WTC11 (cell line): ENCODE measurements around the gene CHML. TPM values are rescaled to one million over a fixed set of nuclear protein-coding genes. Genes with fewer than 3 reads are reported as not detected.

Experiments used
- ATAC-seq: fragments of 200-7000 bp; cut with Tn5 transposase; 2 replicates; pipeline ENCODE4 v1.10.0; 2021; ENCODE audit warnings: mild to moderate bottlenecking, moderate library complexity
- CTCF ChIA-PET: fragments of 300-600 bp; sonication (Branson Sonifier 250); formaldehyde crosslinking; loops from one replicate; lab custom pipeline; 2021; ENCODE audit warnings: antibody characterized with exemption; lab: Charles Lee
- POLR2A ChIA-PET: fragments of 350-600 bp; sonication (Branson Sonifier 250); formaldehyde crosslinking; loops from one replicate; lab custom pipeline; 2021; ENCODE audit warnings: antibody characterized with exemption; lab: Charles Lee
- DNase-seq: peaks from one replicate; pipeline ENCODE4 v3.0.0; 2021; ENCODE audit warnings: low spot score
- H3K27ac Mint-ChIP-seq: 2 replicates; pipeline ENCODE4 v1.8.0; 2021; ENCODE audit warnings: mixed read lengths
- H3K27me3 Mint-ChIP-seq: 2 replicates; pipeline ENCODE4 v1.8.0; 2021; ENCODE audit warnings: low read depth, mild to moderate bottlenecking, moderate library complexity, mixed read lengths
- H3K36me3 Mint-ChIP-seq: 2 replicates; pipeline ENCODE4 v1.8.0; 2021; ENCODE audit warnings: mixed read lengths
- H3K4me1 Mint-ChIP-seq: 2 replicates; pipeline ENCODE4 v1.8.0; 2022; ENCODE audit warnings: mixed read lengths
- H3K4me3 Mint-ChIP-seq: 2 replicates; pipeline ENCODE4 v1.8.0; 2021; ENCODE audit warnings: mild to moderate bottlenecking, moderate library complexity, mixed read lengths
- H3K9me3 Mint-ChIP-seq: 2 replicates; pipeline ENCODE4 v1.8.0; 2021; ENCODE audit warnings: mixed read lengths
- AR ChIP-seq: fragments of 250-450 bp; sonication (Bioruptor Pico); IDR thresholded peaks from 2 replicates; pipeline ENCODE4 v1.9.0; 2021; ENCODE audit warnings: mild to moderate bottlenecking
- ATF1 ChIP-seq: sonication (generic); formaldehyde crosslinking; IDR thresholded peaks from 2 replicates; pipeline ENCODE4 v1.8.1; 2023; ENCODE audit warnings: mild to moderate bottlenecking, moderate library complexity, missing genetic modification reagents
- CBFB ChIP-seq: sonication (generic); formaldehyde crosslinking; IDR thresholded peaks from 2 replicates; pipeline ENCODE4 v1.8.1; 2022; ENCODE audit warnings: mild to moderate bottlenecking, low read depth, missing genetic modification reagents
- CDX4 ChIP-seq: fragments of 250-450 bp; sonication (Bioruptor Pico); IDR thresholded peaks from 2 replicates; pipeline ENCODE4 v1.9.0; 2021; ENCODE audit warnings: moderate library complexity, mild to moderate bottlenecking, inconsistent platforms, borderline replicate concordance
- FOXK1 ChIP-seq: sonication (generic); formaldehyde crosslinking; IDR thresholded peaks from 2 replicates; pipeline ENCODE4 v1.8.0; 2022; ENCODE audit warnings: mild to moderate bottlenecking, moderate library complexity, missing genetic modification reagents
- FOXP4 ChIP-seq: sonication (generic); formaldehyde crosslinking; IDR thresholded peaks from 2 replicates; pipeline ENCODE4 v1.8.0; 2022; ENCODE audit warnings: mild to moderate bottlenecking, missing genetic modification reagents
- HMGXB4 ChIP-seq: sonication (generic); formaldehyde crosslinking; IDR thresholded peaks from 2 replicates; pipeline ENCODE4 v1.8.1; 2023; ENCODE audit warnings: mild to moderate bottlenecking, moderate library complexity, missing genetic modification reagents
- IRF2 ChIP-seq: sonication (generic); formaldehyde crosslinking; IDR thresholded peaks from 2 replicates; pipeline ENCODE4 v1.8.0; 2022; ENCODE audit warnings: low read depth, missing genetic modification reagents, borderline replicate concordance
- JAZF1 ChIP-seq: fragments of 250-450 bp; sonication (Bioruptor Pico); IDR thresholded peaks from 2 replicates; pipeline ENCODE4 v1.9.0; 2021; ENCODE audit warnings: moderate library complexity, mild to moderate bottlenecking, inconsistent platforms
- MAX ChIP-seq: sonication (generic); formaldehyde crosslinking; IDR thresholded peaks from 2 replicates; pipeline ENCODE4 v1.8.0; 2022; ENCODE audit warnings: mild to moderate bottlenecking, missing genetic modification reagents
- MLX ChIP-seq: sonication (generic); formaldehyde crosslinking; IDR thresholded peaks from 2 replicates; pipeline ENCODE4 v1.8.1; 2023; ENCODE audit warnings: mild to moderate bottlenecking, missing genetic modification reagents, moderate library complexity
- PREB ChIP-seq: sonication (generic); formaldehyde crosslinking; IDR thresholded peaks from 2 replicates; pipeline ENCODE4 v1.8.1; 2022; ENCODE audit warnings: mild to moderate bottlenecking, missing genetic modification reagents, moderate library complexity, borderline replicate concordance
- SOX15 ChIP-seq: fragments of 250-450 bp; sonication (Bioruptor Pico); IDR thresholded peaks from 2 replicates; pipeline ENCODE4 v1.9.0; 2021; ENCODE audit warnings: mild to moderate bottlenecking
- TEAD1 ChIP-seq: sonication (generic); formaldehyde crosslinking; IDR thresholded peaks from 2 replicates; pipeline ENCODE4 v1.8.0; 2022; ENCODE audit warnings: mild to moderate bottlenecking, missing genetic modification reagents
- USF1 ChIP-seq: sonication (generic); formaldehyde crosslinking; IDR thresholded peaks from 2 replicates; pipeline ENCODE4 v1.8.0; 2022; ENCODE audit warnings: mild to moderate bottlenecking, missing genetic modification reagents
- ZBTB43 ChIP-seq: sonication (generic); formaldehyde crosslinking; IDR thresholded peaks from 2 replicates; pipeline ENCODE4 v1.8.1; 2023; ENCODE audit warnings: mild to moderate bottlenecking, missing genetic modification reagents
- ZMAT4 ChIP-seq: fragments of 250-450 bp; sonication (Bioruptor Pico); IDR thresholded peaks from 2 replicates; pipeline ENCODE4 v1.9.0; 2021; ENCODE audit warnings: mild to moderate bottlenecking
- ZNF317 ChIP-seq: sonication (generic); formaldehyde crosslinking; IDR thresholded peaks from 2 replicates; pipeline ENCODE4 v1.8.1; 2023; ENCODE audit warnings: low read depth, mild to moderate bottlenecking, moderate library complexity, missing genetic modification reagents, borderline replicate concordance
- ZNF416 ChIP-seq: fragments of 250-450 bp; sonication (Bioruptor Pico); IDR thresholded peaks from 2 replicates; pipeline ENCODE4 v1.9.0; 2021; ENCODE audit warnings: mild to moderate bottlenecking, inconsistent platforms
- ZNF425 ChIP-seq: fragments of 250-450 bp; sonication (Bioruptor Pico); conservative IDR thresholded peaks from 2 replicates; pipeline ENCODE4 v1.9.0; 2021; ENCODE audit warnings: mild to moderate bottlenecking
- total RNA-seq: library from RNA; stranded (reverse); gene quantifications from 3 replicates; pipeline ENCODE4 v1.2.3, GENCODE V29; 2021

Gene CHML
- total RNA-seq, 1 experiment from 2014 or later = 53.5 TPM

GRCh38 chr1:241679404-241679803 is 39.2 kb upstream of the CHML start:
- Mint-ChIP-seq H3K27ac (no peak overlapping the region), H3K36me3 (no peaks in the 10 kb centered on the region), H3K4me1 (no peaks in the 10 kb centered on the region), H3K4me3 (no peak overlapping the region), H3K27me3 (no peaks in the 10 kb centered on the region), H3K9me3 (peaks cover 4% of the 10 kb centered on the region; the same call in 1 of the 2 replicates)
- no peak for ATAC-seq
- TF ChIP-seq ATF1 = no peak
- no peak for TF ChIP-seq ZNF416 (CRISPR knock-in tag)
- TF ChIP-seq PREB (CRISPR knock-in tag) = no peak
- no peak for TF ChIP-seq TEAD1 (CRISPR knock-in tag)
- no peak for TF ChIP-seq IRF2 (CRISPR knock-in tag)
- no peak for TF ChIP-seq JAZF1 (CRISPR knock-in tag)
- TF ChIP-seq SOX15 (CRISPR knock-in tag) = no peak
- no peak for TF ChIP-seq USF1
- no peak for TF ChIP-seq HMGXB4
- no peak for TF ChIP-seq MLX (CRISPR knock-in tag)
- TF ChIP-seq ZMAT4 (CRISPR knock-in tag) = no peak
- TF ChIP-seq MAX (CRISPR knock-in tag) = no peak
- TF ChIP-seq CBFB (CRISPR knock-in tag) = no peak
- no peak for TF ChIP-seq ZBTB43
- no peak for TF ChIP-seq ZNF317 (CRISPR knock-in tag)
- no peak for TF ChIP-seq AR (CRISPR knock-in tag)
- TF ChIP-seq CDX4 (CRISPR knock-in tag) = no peak
- no peak for TF ChIP-seq FOXK1 (CRISPR knock-in tag)
- TF ChIP-seq FOXP4 (CRISPR knock-in tag) = no peak
- no peak for TF ChIP-seq ZNF425
- ChIA-PET POLR2A (no interaction called here), CTCF (no interaction called here)
- no peak for DNase-seq
